Thoracic aorta (tissue), 2 donors: ENCODE measurements around the gene CFD. TPM values are rescaled to one million over a fixed set of nuclear protein-coding genes. Genes with fewer than 3 reads are reported as not detected.

Experiments used
- ATAC-seq: fragments of 150-250 bp; one replicate; pipeline ENCODE4 v1.8.0; 2017; ENCODE audit warnings: low read depth; ENCODE audit not compliant: insufficient number of reproducible peaks, low FRiP score
- DNase-seq: peaks from one replicate; pipeline ENCODE4 v3.0.0-alpha.2; 2020; ENCODE audit warnings: low spot score
- H3K27ac ChIP-seq, 2 donors: fragments of 200-600 bp; sonication (generic); 1 replicate in 1 of 2; 2 replicates in 1 of 2; pipeline ENCODE4 v1.5.1; 2016; ENCODE audit warnings: mild to moderate bottlenecking in 2 of 2, moderate library complexity in 2 of 2
- H3K27me3 ChIP-seq: fragments of 200-600 bp; sonication (generic); replicated peaks from 2 replicates; pipeline ENCODE4 v1.6.0; 2016; ENCODE audit warnings: mild to moderate bottlenecking; ENCODE audit not compliant: insufficient read depth
- H3K36me3 ChIP-seq: fragments of 200-600 bp; sonication (generic); one replicate; pipeline ENCODE4 v1.5.1; 2016
- H3K4me1 ChIP-seq, 2 donors: fragments of 200-600 bp; sonication (generic); 1 replicate in 1 of 2; 2 replicates in 1 of 2; pipeline versions ENCODE4 v1.5.1 to v1.6.0; 2016; ENCODE audit warnings: low read depth in 2 of 2, mild to moderate bottlenecking in 1 of 2; ENCODE audit not compliant: control insufficient read depth in 1 of 2
- H3K4me3 ChIP-seq: fragments of 200-600 bp; sonication (generic); 2 replicates; pipeline ENCODE4 v1.5.1; 2016; ENCODE audit warnings: mild to moderate bottlenecking
- H3K9me3 ChIP-seq: fragments of 200-600 bp; sonication (generic); 2 replicates; pipeline ENCODE4 v1.5.1; 2016
- CTCF ChIP-seq: fragments of 200-600 bp; sonication (generic); IDR thresholded peaks from one replicate; pipeline ENCODE4 v1.5.1; 2019; ENCODE audit warnings: antibody characterized with exemption
- total RNA-seq, 2 donors: library from RNA; depleted of rRNA; stranded (reverse); fragments of >200 nt; gene quantifications; one replicate each; pipeline versions ENCODE4 v1.1.0 to v1.2.3, GENCODE V29; 2016

CFD gene
- total RNA-seq, 2 donors from 2014 or later, result 472 to 781 TPM

GRCh38 chr19:862581-863314 is 3.3 kb downstream of the CFD start:
- peaks cover 0 to 11% of the 10 kb centered on the region in 2 donors for H3K4me1 ChIP-seq
- H3K27me3 ChIP-seq, result peaks cover 7% of the 10 kb centered on the region
- H3K4me3 ChIP-seq, result peak overlapping the region; percentile 25
- H3K9me3 ChIP-seq, result no peaks in the 10 kb centered on the region
- DNase-seq (no peak), ATAC-seq (no peak)
- peaks cover 2% of the 10 kb centered on the region for H3K36me3 ChIP-seq
- no peak overlapping the region for H3K27ac ChIP-seq
- TF ChIP-seq CTCF, result no peak

- peaks cover 7% of the 10 kb centered on the region for H3K27me3 ChIP-seq
- H3K4me1 ChIP-seq, result peaks cover 0 to 11% of the 10 kb centered on the region in 2 donors
- peak overlapping the region; percentile 25 for H3K4me3 ChIP-seq
- peaks cover 7% of the 10 kb centered on the region for H3K36me3 ChIP-seq
- no peaks in the 10 kb centered on the region for H3K9me3 ChIP-seq
- no peak for TF ChIP-seq CTCF
- ATAC-seq (no peak), DNase-seq (no peak)
- H3K27ac ChIP-seq, result no peak overlapping the region
Observed at GRCh38 chr19:863315-863620, 3.8 kb downstream of the CFD start.

GRCh38 chr19:866769-867300 is 7.4 kb downstream of the CFD start:
- ATAC-seq (no peak), DNase-seq (no peak)
- no peak overlapping the region for H3K4me3 ChIP-seq
- no peak for TF ChIP-seq CTCF
- H3K36me3 ChIP-seq, result peaks cover 15% of the 10 kb centered on the region
- H3K4me1 ChIP-seq, result peaks cover 7 to 24% of the 10 kb centered on the region in 2 donors
- H3K27ac ChIP-seq, result no peak overlapping the region
- H3K9me3 ChIP-seq, result no peaks in the 10 kb centered on the region
- no peaks in the 10 kb centered on the region for H3K27me3 ChIP-seq

- H3K36me3 ChIP-seq, result peaks cover 15% of the 10 kb centered on the region
- no peaks in the 10 kb centered on the region for H3K9me3 ChIP-seq
- no peaks in the 10 kb centered on the region for H3K27me3 ChIP-seq
- TF ChIP-seq CTCF, result no peak
- H3K4me3 ChIP-seq, result no peak overlapping the region
- peaks cover 7 to 24% of the 10 kb centered on the region in 2 donors for H3K4me1 ChIP-seq
- no peak for DNase-seq
- ATAC-seq, result no peak
- H3K27ac ChIP-seq, result no peak overlapping the region
Observed at GRCh38 chr19:867301-867793, 7.9 kb downstream of the CFD start.

GRCh38 chr19:867855-868457 is 8.5 kb downstream of the CFD start:
- H3K4me3 ChIP-seq, result no peak overlapping the region
- no peaks in the 10 kb centered on the region for H3K9me3 ChIP-seq
- H3K27ac ChIP-seq, result no peak overlapping the region
- no peaks in the 10 kb centered on the region for H3K27me3 ChIP-seq
- peaks cover 7 to 22% of the 10 kb centered on the region in 2 donors for H3K4me1 ChIP-seq
- H3K36me3 ChIP-seq, result peaks cover 15% of the 10 kb centered on the region
- TF ChIP-seq CTCF, result no peak
- DNase-seq (no peak), ATAC-seq (no peak)
